C4-2B (cell line): ENCODE results near the gene SHISAL1.

Experiments
- ZFX ChIP-seq: fragments of 450-650 bp; IDR thresholded peaks from 2 replicates; pipeline ENCODE4 v1.6.1; 2017
- TF ChIP-seq, protein P1 (sequence below): fragments of 450-650 bp; conservative IDR thresholded peaks from 2 replicates; pipeline ENCODE4 v1.5.1; 2017; ENCODE audit warnings: mild to moderate bottlenecking

DNA sequence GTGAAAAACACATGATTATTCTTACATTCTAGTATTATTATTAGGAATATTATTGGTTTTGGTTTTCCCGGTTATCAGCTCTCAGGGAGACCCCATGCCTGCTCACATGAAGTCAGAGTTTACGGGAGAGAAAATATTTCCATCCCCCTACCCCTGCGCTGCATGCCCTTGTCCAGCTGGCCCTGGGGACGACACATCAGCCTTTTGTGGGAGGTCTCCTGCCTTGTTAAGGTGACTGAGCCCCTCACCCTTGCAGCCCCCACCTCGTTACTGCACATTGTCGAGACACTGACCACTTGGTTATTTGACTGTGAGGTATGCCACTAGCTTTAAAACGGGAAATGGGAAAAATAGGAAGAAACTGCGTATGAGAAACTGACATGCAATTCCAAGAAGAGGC lies 69.0 kb downstream of the SHISAL1 start:
- TF ChIP-seq, protein P1, sequence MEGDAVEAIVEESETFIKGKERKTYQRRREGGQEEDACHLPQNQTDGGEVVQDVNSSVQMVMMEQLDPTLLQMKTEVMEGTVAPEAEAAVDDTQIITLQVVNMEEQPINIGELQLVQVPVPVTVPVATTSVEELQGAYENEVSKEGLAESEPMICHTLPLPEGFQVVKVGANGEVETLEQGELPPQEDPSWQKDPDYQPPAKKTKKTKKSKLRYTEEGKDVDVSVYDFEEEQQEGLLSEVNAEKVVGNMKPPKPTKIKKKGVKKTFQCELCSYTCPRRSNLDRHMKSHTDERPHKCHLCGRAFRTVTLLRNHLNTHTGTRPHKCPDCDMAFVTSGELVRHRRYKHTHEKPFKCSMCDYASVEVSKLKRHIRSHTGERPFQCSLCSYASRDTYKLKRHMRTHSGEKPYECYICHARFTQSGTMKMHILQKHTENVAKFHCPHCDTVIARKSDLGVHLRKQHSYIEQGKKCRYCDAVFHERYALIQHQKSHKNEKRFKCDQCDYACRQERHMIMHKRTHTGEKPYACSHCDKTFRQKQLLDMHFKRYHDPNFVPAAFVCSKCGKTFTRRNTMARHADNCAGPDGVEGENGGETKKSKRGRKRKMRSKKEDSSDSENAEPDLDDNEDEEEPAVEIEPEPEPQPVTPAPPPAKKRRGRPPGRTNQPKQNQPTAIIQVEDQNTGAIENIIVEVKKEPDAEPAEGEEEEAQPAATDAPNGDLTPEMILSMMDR, result no peak
- TF ChIP-seq ZFX, result no peak
